Stimulated activated naive B cell treated with anti-CD40 and anti-IgM and Interleukin-4, amounts not matched to agents 10 μg/mL and 1 μg/mL and 100 μg/mL, for 72 hours (primary cell): ENCODE measurements around the gene KRTAP10-6.
"Not testable (repeated sequence)": the region's sequence is repeated elsewhere in the genome, so short reads cannot be mapped to it uniquely, and the experiment has no call there.

ENCODE experiments used
- ATAC-seq, 2 donors: fragments of 150-1000 bp; cut with Tn5 transposase; replicated peaks; 2 replicates each; pipeline ENCODE4 v1.10.0; 2021; ENCODE audit warnings: moderate library complexity in 1 of 2
- DNase-seq: peaks from one replicate; pipeline ENCODE4 v3.0.0; 2021
- H3K27ac Mint-ChIP-seq: one replicate; pipeline ENCODE4 v1.8.0; 2022; ENCODE audit warnings: mild to moderate bottlenecking, mixed read lengths
- H3K27me3 Mint-ChIP-seq, 2 donors: one replicate each; pipeline ENCODE4 v1.8.0; 2022; ENCODE audit warnings: mixed read lengths in 2 of 2
- H3K36me3 Mint-ChIP-seq, 2 donors: one replicate each; pipeline ENCODE4 v1.8.0; 2022; ENCODE audit warnings: mixed read lengths in 2 of 2, mild to moderate bottlenecking in 1 of 2
- H3K4me1 Mint-ChIP-seq, 2 donors: one replicate each; pipeline ENCODE4 v1.8.0; 2022; ENCODE audit warnings: mixed read lengths in 2 of 2, mild to moderate bottlenecking in 1 of 2
- H3K4me3 Mint-ChIP-seq, 2 donors: one replicate each; pipeline ENCODE4 v1.8.0; 2022; ENCODE audit warnings: mild to moderate bottlenecking in 2 of 2, mixed read lengths in 2 of 2, moderate library complexity in 1 of 2
- H3K9me3 Mint-ChIP-seq, 2 donors: one replicate each; pipeline ENCODE4 v1.8.0; 2022; ENCODE audit warnings: mixed read lengths in 2 of 2, mild to moderate bottlenecking in 1 of 2

Gene KRTAP10-6

GRCh38 chr21:44592446-44593311 lies at the start of gene KRTAP10-6:
TSS of gene KRTAP10-6 (minus strand) at chr21:44592505. CDS start at chr21:44592484, 21 bp downstream.
- ATAC-seq, result no peak
- no peaks in the 10 kb centered on the region for H3K9me3 Mint-ChIP-seq
- H3K36me3 Mint-ChIP-seq, result no peaks in the 10 kb centered on the region
- H3K27me3 Mint-ChIP-seq, result peaks cover 25 to 28% of the 10 kb centered on the region in 2 donors
- H3K4me1 Mint-ChIP-seq, result no peaks in the 10 kb centered on the region
- H3K4me3 Mint-ChIP-seq, result no peak within 1 kb of the TSS
- no peak for DNase-seq
- H3K27ac Mint-ChIP-seq, result no peak within 1 kb of the TSS

- no peaks in the 10 kb centered on the region for H3K4me1 Mint-ChIP-seq
- ATAC-seq, result no peak
- no peak for DNase-seq
- H3K4me3 Mint-ChIP-seq, result no peak overlapping the region
- peaks cover 44 to 50% of the 10 kb centered on the region in 2 donors for H3K27me3 Mint-ChIP-seq
- H3K9me3 Mint-ChIP-seq, result peaks cover 24 to 30% of the 10 kb centered on the region in 2 donors
- H3K27ac Mint-ChIP-seq, result no peak overlapping the region
- H3K36me3 Mint-ChIP-seq, result peaks cover 0 to 20% of the 10 kb centered on the region in 2 donors
These were observed 48.5 kb upstream of the KRTAP10-6 start for GRCh38 chr21:44640761-44641160.

DNA sequence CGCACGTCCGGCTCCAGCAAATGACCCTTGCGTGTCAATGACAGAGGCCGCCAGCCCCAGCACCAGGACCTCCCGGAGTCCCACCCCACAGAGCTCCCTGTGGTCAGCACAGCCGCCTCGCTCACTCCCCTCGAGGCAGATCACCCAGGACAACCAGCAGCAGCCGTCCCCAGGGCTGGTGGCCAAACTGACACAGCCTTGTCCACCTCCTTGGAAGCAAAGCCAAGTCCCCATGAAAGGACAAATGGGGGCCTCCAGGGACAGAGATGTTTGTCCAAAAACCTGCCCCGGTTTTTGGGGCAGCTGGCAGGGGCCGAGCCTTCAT lies 47.0 kb upstream of the KRTAP10-6 start:
- no peak for ATAC-seq
- H3K4me3 Mint-ChIP-seq, result no peak overlapping the region

GRCh38 chr21:44638506-44639330 lies 46.4 kb upstream of the KRTAP10-6 start:
- peaks cover 48 to 50% of the 10 kb centered on the region in 2 donors for H3K27me3 Mint-ChIP-seq
- ATAC-seq, H3K4me1 Mint-ChIP-seq, DNase-seq, H3K36me3 Mint-ChIP-seq, H3K27ac Mint-ChIP-seq, H3K4me3 Mint-ChIP-seq: not testable (repeated sequence)
- peaks cover 12 to 18% of the 10 kb centered on the region in 2 donors for H3K9me3 Mint-ChIP-seq

More for the DNA sequence above, 47.0 kb upstream of the KRTAP10-6 start:
- no peaks in the 10 kb centered on the region for H3K4me1 Mint-ChIP-seq
- DNase-seq, result no peak
- H3K36me3 Mint-ChIP-seq, result peaks cover 0 to 13% of the 10 kb centered on the region in 2 donors
- H3K9me3 Mint-ChIP-seq, result peaks cover 17 to 22% of the 10 kb centered on the region in 2 donors
- peaks cover 48 to 50% of the 10 kb centered on the region in 2 donors for H3K27me3 Mint-ChIP-seq
- H3K27ac Mint-ChIP-seq, result no peak overlapping the region

- peaks cover 12 to 16% of the 10 kb centered on the region in 2 donors for H3K9me3 Mint-ChIP-seq
- H3K4me3 Mint-ChIP-seq, result not testable (repeated sequence)
These were observed 45.6 kb upstream of the KRTAP10-6 start for GRCh38 chr21:44637851-44638348.

DNA sequence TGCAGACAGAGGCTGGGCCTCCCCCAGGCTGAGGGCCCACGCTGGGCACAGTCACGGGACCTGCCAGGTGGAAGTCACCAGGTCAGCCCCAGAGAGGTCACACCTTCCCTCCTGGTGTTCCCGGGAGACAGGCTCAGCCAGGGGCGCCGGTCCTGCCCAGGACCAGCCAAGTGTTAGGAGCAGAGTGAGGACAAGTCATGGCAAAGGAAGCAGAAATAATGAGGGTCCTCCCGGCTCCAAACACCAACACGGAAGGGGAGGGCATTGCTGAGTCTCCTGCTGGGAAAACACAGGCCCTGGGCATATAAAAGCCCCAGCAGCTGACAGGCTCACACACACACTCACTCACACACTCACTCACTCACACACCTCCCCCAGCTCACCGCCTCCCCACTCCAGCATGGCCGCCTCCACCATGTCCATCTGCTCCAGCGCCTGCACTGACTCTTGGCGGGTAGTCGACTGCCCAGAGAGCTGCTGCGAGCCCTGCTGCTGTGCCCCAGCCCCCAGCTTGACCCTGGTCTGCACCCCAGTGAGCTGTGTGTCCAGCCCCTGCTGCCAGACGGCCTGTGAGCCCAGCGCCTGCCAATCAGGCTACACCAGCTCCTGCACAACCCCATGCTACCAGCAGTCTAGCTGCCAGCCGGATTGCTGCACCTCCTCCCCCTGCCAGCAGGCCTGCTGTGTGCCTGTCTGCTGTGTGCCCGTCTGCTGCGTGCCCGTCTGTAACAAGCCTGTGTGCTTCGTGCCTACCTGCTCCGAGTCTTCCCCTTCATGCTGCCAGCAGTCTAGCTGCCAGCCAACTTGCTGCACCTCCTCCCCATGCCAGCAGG lies 44.9 kb upstream of the KRTAP10-6 start, which contains the start of gene KRTAP10-10:
Gene KRTAP10-10 (plus strand): TSS at position 339 of the 833 bp plus-strand sequence. CDS start 62 bp downstream, at position 401.
- no peak for ATAC-seq
- Mint-ChIP-seq H3K9me3 (peaks cover 16 to 19% of the 10 kb centered on the region in 2 donors), H3K27me3 (peaks cover 48 to 50% of the 10 kb centered on the region in 2 donors), H3K27ac (no peak within 1 kb of the TSS), H3K4me1 (no peaks in the 10 kb centered on the region), H3K36me3 (peaks cover 0 to 10% of the 10 kb centered on the region in 2 donors), H3K4me3 (no peak within 1 kb of the TSS)
- DNase-seq, result no peak

More at GRCh38 chr21:44637851-44638348, 45.6 kb upstream of the KRTAP10-6 start:
- H3K4me1 Mint-ChIP-seq, H3K36me3 Mint-ChIP-seq, ATAC-seq, DNase-seq, H3K27ac Mint-ChIP-seq: not testable (repeated sequence)
- H3K27me3 Mint-ChIP-seq, result peaks cover 48 to 50% of the 10 kb centered on the region in 2 donors

DNA sequence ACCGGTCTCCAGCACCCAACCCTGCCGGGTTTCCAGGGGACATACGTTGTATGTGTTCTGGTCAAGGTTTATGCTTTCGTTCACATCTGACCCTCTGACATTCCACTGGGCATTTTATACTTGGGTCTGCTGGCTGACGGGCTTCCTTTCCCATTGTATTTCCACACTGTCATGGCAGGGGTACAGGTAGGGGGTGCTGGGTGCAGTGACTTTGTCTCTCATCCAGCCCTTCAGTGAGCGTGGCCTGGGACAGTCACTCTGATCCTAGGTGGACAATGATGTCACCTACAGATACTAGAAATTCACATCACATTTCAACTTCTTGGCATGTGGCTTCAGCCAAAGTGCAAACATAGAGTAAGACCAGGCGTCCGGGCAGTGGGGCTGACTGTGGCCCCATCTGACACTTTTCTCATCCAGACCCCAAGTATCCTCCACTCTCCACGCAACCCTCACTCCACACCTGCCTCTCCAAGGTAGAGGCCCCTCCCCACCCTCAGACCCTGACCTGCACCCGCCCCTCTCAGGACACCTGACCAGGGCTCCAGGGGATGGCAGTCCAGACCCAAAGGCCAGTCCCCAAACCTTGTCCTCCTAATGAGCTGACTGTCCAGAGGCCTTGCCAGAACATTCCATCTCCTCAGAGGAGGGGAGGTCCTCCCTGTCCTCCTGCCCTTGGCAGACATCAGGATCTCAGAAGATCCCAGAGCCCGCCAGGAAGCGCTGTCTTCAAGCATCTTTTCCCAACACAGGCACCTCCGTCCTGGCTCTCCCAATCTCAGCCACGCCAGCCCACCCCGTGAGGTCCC lies 44.1 kb upstream of the KRTAP10-6 start:
- peaks cover 48 to 50% of the 10 kb centered on the region in 2 donors for H3K27me3 Mint-ChIP-seq
- H3K27ac Mint-ChIP-seq, result no peak overlapping the region
- peaks cover 2 to 13% of the 10 kb centered on the region in 2 donors for H3K36me3 Mint-ChIP-seq
- no peaks in the 10 kb centered on the region for H3K4me1 Mint-ChIP-seq
- ATAC-seq (no peak), DNase-seq (no peak)
- H3K9me3 Mint-ChIP-seq, result peaks cover 21 to 22% of the 10 kb centered on the region in 2 donors
- H3K4me3 Mint-ChIP-seq, result no peak overlapping the region

DNA sequence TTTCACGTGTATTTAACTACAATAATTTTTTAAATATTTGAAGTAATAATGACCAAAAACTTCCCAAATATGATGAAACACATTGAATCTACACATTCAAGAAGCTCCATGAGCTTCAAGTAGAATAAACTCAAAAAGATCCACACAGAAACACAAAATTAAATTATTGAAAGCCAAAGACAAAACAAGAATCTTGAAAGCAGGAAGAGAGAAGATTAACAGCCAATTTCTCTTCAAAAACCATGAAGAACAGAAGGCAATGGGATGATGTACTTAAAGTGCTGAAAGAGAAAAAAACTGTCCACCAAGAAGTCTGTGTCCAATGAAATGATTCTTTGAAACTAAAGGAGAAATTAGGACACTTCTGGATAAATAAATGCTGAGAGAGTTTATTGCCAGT lies 39.8 kb upstream of the KRTAP10-6 start:
- Mint-ChIP-seq H3K27ac (no peak overlapping the region), H3K36me3 (peaks cover 2 to 15% of the 10 kb centered on the region in 2 donors), H3K4me1 (peaks cover 6 to 11% of the 10 kb centered on the region in 2 donors), H3K4me3 (no peak overlapping the region), H3K27me3 (peaks cover 22 to 28% of the 10 kb centered on the region in 2 donors), H3K9me3 (peaks cover 24 to 25% of the 10 kb centered on the region in 2 donors)
- ATAC-seq (no peak), DNase-seq (no peak)

GRCh38 chr21:44630440-44630839 lies 38.1 kb upstream of the KRTAP10-6 start:
- no peak for DNase-seq
- Mint-ChIP-seq H3K4me1 (peaks cover 6 to 11% of the 10 kb centered on the region in 2 donors), H3K27ac (no peak overlapping the region), H3K4me3 (no peak overlapping the region), H3K36me3 (peaks cover 2 to 15% of the 10 kb centered on the region in 2 donors), H3K27me3 (peaks cover 13 to 19% of the 10 kb centered on the region in 2 donors), H3K9me3 (peaks cover 24 to 25% of the 10 kb centered on the region in 2 donors)
- ATAC-seq, result no peak

DNA sequence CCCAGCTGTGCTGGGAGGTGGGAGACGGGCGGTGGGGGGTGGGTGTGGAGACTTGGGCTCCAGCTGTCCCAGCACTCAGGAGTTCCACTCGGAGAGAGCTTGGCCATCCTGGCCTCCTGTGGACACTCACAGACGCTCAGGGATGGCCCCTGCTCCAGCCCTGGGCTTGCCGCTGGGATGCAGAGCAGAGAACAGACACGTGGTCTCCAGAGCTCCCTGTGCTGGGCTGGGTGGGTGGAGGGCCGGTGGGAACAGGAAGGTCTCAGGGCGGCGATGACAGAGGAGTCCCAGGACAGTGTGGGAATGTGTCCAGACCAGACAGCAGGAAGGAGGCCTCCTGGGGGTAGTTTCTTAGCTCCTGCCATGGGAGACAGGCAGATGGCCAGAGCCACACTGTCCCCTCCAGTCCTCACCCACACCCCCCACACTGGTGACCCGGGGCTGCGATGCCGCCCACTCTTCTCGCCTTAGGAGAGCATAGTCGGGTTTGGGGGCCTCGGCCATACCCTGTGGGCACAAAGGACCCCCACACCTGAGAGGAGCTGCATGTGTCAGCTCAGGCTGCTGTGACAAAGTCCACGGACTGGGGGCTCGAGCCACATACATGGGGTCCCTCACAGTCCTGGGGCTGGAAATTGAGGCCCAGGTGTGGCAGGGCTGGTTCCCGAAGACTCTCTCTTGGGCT lies 36.5 kb upstream of the KRTAP10-6 start:
- peaks cover 6 to 11% of the 10 kb centered on the region in 2 donors for H3K4me1 Mint-ChIP-seq
- DNase-seq (no peak), ATAC-seq (no peak)
- H3K27ac Mint-ChIP-seq, result no peak overlapping the region
- no peak overlapping the region for H3K4me3 Mint-ChIP-seq
- peaks cover 5 to 25% of the 10 kb centered on the region in 2 donors for H3K36me3 Mint-ChIP-seq
- peaks cover 17 to 26% of the 10 kb centered on the region in 2 donors for H3K27me3 Mint-ChIP-seq
- H3K9me3 Mint-ChIP-seq, result peaks cover 32 to 35% of the 10 kb centered on the region in 2 donors

- not testable (repeated sequence) for ATAC-seq, H3K4me3 Mint-ChIP-seq, H3K27ac Mint-ChIP-seq, DNase-seq
- peaks cover 24 to 31% of the 10 kb centered on the region in 2 donors for H3K27me3 Mint-ChIP-seq
- peaks cover 6 to 11% of the 10 kb centered on the region in 2 donors for H3K4me1 Mint-ChIP-seq
- peaks cover 36 to 44% of the 10 kb centered on the region in 2 donors for H3K9me3 Mint-ChIP-seq
- peaks cover 7 to 29% of the 10 kb centered on the region in 2 donors for H3K36me3 Mint-ChIP-seq
These were observed 35.5 kb upstream of the KRTAP10-6 start for GRCh38 chr21:44627831-44628233.

GRCh38 chr21:44627181-44627822 lies 35.0 kb upstream of the KRTAP10-6 start:
- DNase-seq, H3K4me3 Mint-ChIP-seq, H3K27ac Mint-ChIP-seq, ATAC-seq: not testable (repeated sequence)
- Mint-ChIP-seq H3K27me3 (peaks cover 24 to 31% of the 10 kb centered on the region in 2 donors), H3K4me1 (peaks cover 6 to 11% of the 10 kb centered on the region in 2 donors), H3K9me3 (peaks cover 37 to 47% of the 10 kb centered on the region in 2 donors), H3K36me3 (peaks cover 7 to 29% of the 10 kb centered on the region in 2 donors)
